Activated naive CD4-positive, alpha-beta T cell treated with anti-CD3 and anti-CD28 coated beads, Interleukin-2, amount 50 U/mL, for 16 hours (primary cell): Measurements from ENCODE around the gene GRM3.

Source experiments
- DNase-seq: peaks from one replicate; pipeline ENCODE4 v3.0.0-alpha.2; 2020

Gene GRM3

GRCh38 chr7:86706406-86706805, 62.7 kb downstream of the GRM3 start:
- no peak for DNase-seq

GRCh38 chr7:86708031-86708680, 64.4 kb downstream of the GRM3 start:
- no peak for DNase-seq

- no peak for DNase-seq
Measured at GRCh38 chr7:86720306-86720705, 76.6 kb downstream of the GRM3 start.

GRCh38 chr7:86733783-86734182, 90.1 kb downstream of the GRM3 start:
- no peak for DNase-seq

- no peak for DNase-seq
Measured at GRCh38 chr7:86745013-86745745, 101.5 kb downstream of the GRM3 start.

- DNase-seq: no peak
Measured at GRCh38 chr7:86747698-86748097, 104.0 kb downstream of the GRM3 start.

- DNase-seq: no peak
Measured at GRCh38 chr7:86748201-86748600, 104.5 kb downstream of the GRM3 start.

- no peak for DNase-seq
Measured at GRCh38 chr7:86748843-86749719, 105.4 kb downstream of the GRM3 start.

GRCh38 chr7:86749741-86750665, 106.3 kb downstream of the GRM3 start:
- DNase-seq: no peak

- no peak for DNase-seq
Measured at GRCh38 chr7:86760236-86760635, 116.5 kb downstream of the GRM3 start.

- DNase-seq: no peak
Measured at GRCh38 chr7:86762129-86762528, 118.4 kb downstream of the GRM3 start.

GRCh38 chr7:86765931-86766330, 122.2 kb downstream of the GRM3 start:
- DNase-seq: no peak

- no peak for DNase-seq
Measured at GRCh38 chr7:86768394-86768793, 124.7 kb downstream of the GRM3 start.

- no peak for DNase-seq
Measured at GRCh38 chr7:86768967-86769760, 125.5 kb downstream of the GRM3 start.

- DNase-seq: no peak
Measured at GRCh38 chr7:86773309-86773708, 129.6 kb downstream of the GRM3 start.

GRCh38 chr7:86775203-86775602, 131.5 kb downstream of the GRM3 start:
- DNase-seq: no peak

GRCh38 chr7:86776136-86776535, 132.4 kb downstream of the GRM3 start:
- DNase-seq: no peak

GRCh38 chr7:86778271-86778670, 134.6 kb downstream of the GRM3 start:
- DNase-seq: no peak

GRCh38 chr7:86784765-86785164, 141.1 kb downstream of the GRM3 start:
- DNase-seq: no peak

GRCh38 chr7:86785641-86786040, 141.9 kb downstream of the GRM3 start:
- DNase-seq: no peak

GRCh38 chr7:86786376-86786775, 142.7 kb downstream of the GRM3 start:
- no peak for DNase-seq

GRCh38 chr7:86788948-86789347, 145.2 kb downstream of the GRM3 start:
- DNase-seq: no peak
